A673 (cell line): Measurements from ENCODE around the gene HAUS3.

Source experiments
- CTCF ChIP-seq: fragments of 300-800, 200-600 bp; sonication (generic); conservative IDR thresholded peaks from 2 replicates; pipeline ENCODE4 v1.5.1; 2017; ENCODE audit warnings: low read depth, mild to moderate bottlenecking, antibody characterized with exemption, low read length, moderate library complexity, mixed read lengths
- EZH2 ChIP-seq: fragments of 200-600 bp; sonication (generic); IDR thresholded peaks from 2 replicates; pipeline ENCODE4 v1.6.1; 2017; ENCODE audit warnings: borderline replicate concordance, low read depth, mild to moderate bottlenecking, mixed read lengths, antibody characterized with exemption, low read length; ENCODE audit not compliant: poor library complexity, severe bottlenecking

GRCh38 chr4:2241003-2241402, 918 bp downstream of the HAUS3 start:
- TF ChIP-seq EZH2 (no peak), CTCF (no peak)
